Mammary epithelial cell (primary cell): Measurements from ENCODE around the gene SUPT4H1.

Experiments used
- CTCF ChIP-seq, 2 donors: IDR thresholded peaks in 1 of 2; conservative IDR thresholded peaks in 1 of 2; 2 replicates each; pipeline ENCODE4 v1.5.1; 2011 to 2012; ENCODE audit warnings: inconsistent platforms in 2 of 2, low read length in 2 of 2, mild to moderate bottlenecking in 2 of 2, control low read depth in 1 of 2, low read depth in 1 of 2; ENCODE audit not compliant: insufficient read depth in 1 of 2; ENCODE audit errors: extremely low read depth in 1 of 2
- EZH2 ChIP-seq: IDR thresholded peaks from 2 replicates; pipeline ENCODE4 v1.6.1; 2012; ENCODE audit warnings: low read length, inconsistent platforms, borderline replicate concordance

DNA sequence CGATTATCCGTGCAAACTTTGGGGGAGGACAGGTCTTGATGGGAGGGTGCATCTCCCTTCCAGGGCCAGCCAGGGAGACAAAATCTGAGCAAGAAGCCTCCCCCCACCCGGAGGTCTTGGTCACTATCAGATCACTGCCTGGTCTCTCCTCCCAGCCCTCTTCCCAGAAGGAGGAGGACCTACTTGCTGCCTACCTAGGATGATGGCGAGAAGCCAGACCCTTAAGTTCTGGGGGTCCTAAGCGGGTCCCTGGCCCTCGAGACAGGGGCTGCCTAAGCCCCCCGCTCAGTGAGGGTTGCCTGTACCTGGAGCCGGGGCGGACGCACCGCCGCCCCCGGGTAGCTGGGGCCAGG is 28.0 kb downstream of the SUPT4H1 start:
- TF ChIP-seq CTCF (conservative IDR thresholded peaks at IDR 0.05 in 1 of 2, IDR thresholded peaks at IDR 0.05 in 1 of 2; ENCODE audit: extremely low read depth in 1 of 2, insufficient read depth in 1 of 2, low read depth in 1 of 2, low read length in 2 of 2) (no peak), EZH2 (no peak)
